Activated CD4-positive, CD25-positive, alpha-beta regulatory T cell (primary cell): Measurements from ENCODE around the gene MYBBP1A.
"Not testable (repeated sequence)": the region's sequence is repeated elsewhere in the genome, so short reads cannot be mapped to it uniquely, and the experiment has no call there.

Experiments
- DNase-seq, 4 experiments: peaks; one replicate each; lab custom pipeline; 2025; lab: John Stamatoyannopoulos, UW

The MYBBP1A gene

GRCh38 chr17:4554997-4555799, at the start of gene MYBBP1A:
Gene MYBBP1A, minus strand, starts transcription at chr17:4555384. Its CDS starts 60 bp downstream, at chr17:4555324.
- peak; percentile 91 to 97 (median 92) for DNase-seq

- not testable (repeated sequence) for DNase-seq
These were observed 49.6 kb upstream of the MYBBP1A start for GRCh38 chr17:4604736-4605135.

GRCh38 chr17:4604111-4604644, 49.0 kb upstream of the MYBBP1A start:
- no peak for DNase-seq

- no peak for DNase-seq
These were observed 46.9 kb upstream of the MYBBP1A start for GRCh38 chr17:4602041-4602440.

- no peak for DNase-seq
These were observed 46.1 kb upstream of the MYBBP1A start for GRCh38 chr17:4601326-4601725.

GRCh38 chr17:4600563-4600962, 45.4 kb upstream of the MYBBP1A start:
- DNase-seq, result no peak

GRCh38 chr17:4599505-4600281, 44.5 kb upstream of the MYBBP1A start:
- DNase-seq, result no peak

GRCh38 chr17:4598776-4599504, 43.8 kb upstream of the MYBBP1A start:
- DNase-seq, result no peak

GRCh38 chr17:4597975-4598374, 42.8 kb upstream of the MYBBP1A start:
- no peak for DNase-seq

GRCh38 chr17:4596636-4597380, 41.6 kb upstream of the MYBBP1A start:
- DNase-seq, result no peak

- DNase-seq, result not testable (repeated sequence)
These were observed 40.6 kb upstream of the MYBBP1A start for GRCh38 chr17:4595685-4596342.

- DNase-seq, result peak in 1 of 4 experiments; percentile 5
These were observed 39.9 kb upstream of the MYBBP1A start for GRCh38 chr17:4594931-4595684.

- DNase-seq, result no peak
These were observed 39.2 kb upstream of the MYBBP1A start for GRCh38 chr17:4594406-4594805.

- no peak for DNase-seq
These were observed 37.8 kb upstream of the MYBBP1A start for GRCh38 chr17:4593021-4593421.

- no peak for DNase-seq
These were observed 37.2 kb upstream of the MYBBP1A start for GRCh38 chr17:4592240-4593005.

- DNase-seq, result no peak
These were observed 36.3 kb upstream of the MYBBP1A start for GRCh38 chr17:4591529-4591928.

- no peak for DNase-seq
These were observed 35.8 kb upstream of the MYBBP1A start for GRCh38 chr17:4590981-4591453.

- not testable (repeated sequence) for DNase-seq
These were observed 34.9 kb upstream of the MYBBP1A start for GRCh38 chr17:4590042-4590441.
